ENCODE results near the gene PHC3.

Gene PHC3

GRCh38 chr3:170189398-170190256, 8.1 kb upstream of the PHC3 start:
- no peak for DNase-seq (ENCODE audit: low spot score)

DNA sequence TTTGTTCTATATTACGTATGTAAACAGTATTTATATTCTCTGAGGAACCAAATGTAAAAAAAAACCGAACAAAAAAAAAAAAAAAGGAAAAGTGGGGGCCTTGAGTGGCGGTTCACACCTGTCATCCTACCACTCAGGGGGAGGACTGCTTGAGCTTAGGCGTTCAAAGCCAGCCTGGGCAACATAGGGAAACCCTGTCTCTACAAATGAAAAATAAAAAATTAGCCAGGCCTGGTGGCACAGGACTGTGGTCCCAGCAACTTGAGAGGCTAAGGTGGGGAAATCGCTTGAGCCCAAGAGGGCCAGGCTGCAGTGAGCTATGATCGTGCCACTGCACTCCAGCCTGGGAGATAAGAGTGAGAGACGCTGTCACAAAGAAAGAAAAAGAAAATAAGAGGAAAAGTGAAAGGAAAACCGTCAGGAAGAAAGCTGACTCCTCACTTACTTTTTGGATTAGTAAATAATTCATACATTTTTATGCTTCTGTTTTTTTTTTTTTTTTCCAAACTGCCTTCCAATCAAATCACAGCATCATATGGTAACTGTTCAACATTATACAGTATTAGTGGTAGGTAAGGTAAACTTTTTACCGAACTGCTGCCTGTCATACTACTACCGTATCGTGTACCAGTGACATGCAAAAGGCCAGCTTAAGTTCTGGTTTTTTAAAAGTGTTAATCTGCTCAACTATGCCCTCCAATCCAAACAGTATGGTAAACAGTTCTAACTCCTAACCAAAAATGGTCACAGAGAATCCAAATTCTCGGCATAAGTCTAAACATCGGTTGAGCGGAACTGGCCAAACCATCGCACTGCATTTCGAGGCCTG, 1.2 kb downstream of the PHC3 start:
- no peak for DNase-seq (ENCODE audit: low spot score)

DNA sequence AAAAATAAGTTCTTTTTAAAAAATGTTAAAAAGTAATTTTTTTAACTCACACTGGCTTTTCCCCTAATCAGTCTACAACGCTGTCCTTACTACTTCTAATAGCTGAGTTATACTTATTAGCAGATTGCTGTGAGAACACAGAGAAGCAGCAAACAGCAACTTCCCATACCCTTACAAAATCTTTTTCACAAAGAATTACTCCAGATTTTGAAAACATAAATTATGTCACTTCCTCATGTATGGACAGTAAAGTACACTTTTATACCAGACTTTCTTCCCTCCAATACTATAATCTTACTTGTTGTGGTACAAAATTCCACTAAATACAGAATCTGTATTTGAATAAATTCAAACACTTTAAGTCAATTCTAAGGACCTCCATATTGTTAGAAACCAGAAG, 2.1 kb downstream of the PHC3 start:
- DNase-seq (ENCODE audit: low spot score): no peak

GRCh38 chr3:170178651-170179050, 2.9 kb downstream of the PHC3 start:
- no peak for DNase-seq (ENCODE audit: low spot score)

- DNase-seq (ENCODE audit: low spot score): no peak
Measured at GRCh38 chr3:170171563-170171962, 10.0 kb downstream of the PHC3 start.

GRCh38 chr3:170164717-170165116, 16.8 kb downstream of the PHC3 start:
- DNase-seq (ENCODE audit: low spot score): no peak

GRCh38 chr3:170163956-170164645, 17.4 kb downstream of the PHC3 start:
- DNase-seq (ENCODE audit: low spot score): no peak

GRCh38 chr3:170162630-170163029, 18.9 kb downstream of the PHC3 start:
- no peak for DNase-seq (ENCODE audit: low spot score)

- no peak for DNase-seq (ENCODE audit: low spot score)
Measured at GRCh38 chr3:170162052-170162451, 19.5 kb downstream of the PHC3 start.

- DNase-seq (ENCODE audit: low spot score): no peak
Measured at GRCh38 chr3:170159933-170160332, 21.6 kb downstream of the PHC3 start.

DNA sequence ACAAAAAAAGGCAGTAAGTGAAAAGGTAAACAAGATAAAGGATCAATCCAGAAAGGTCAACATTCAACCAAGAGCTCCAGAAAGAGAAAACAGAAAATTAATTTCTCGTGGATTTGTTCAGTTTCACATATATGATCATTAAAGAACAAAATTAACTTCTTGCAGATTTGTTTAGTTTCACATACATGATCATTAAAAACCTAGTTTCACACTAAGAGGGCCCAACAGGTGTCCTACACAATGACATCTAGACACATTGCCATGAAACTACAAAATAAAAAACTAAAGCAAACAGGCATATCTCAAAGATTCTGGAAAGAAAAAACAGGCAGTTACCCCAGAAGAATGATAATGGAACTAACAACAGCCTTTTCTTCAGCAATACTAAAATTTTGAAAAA, 22.1 kb downstream of the PHC3 start:
- DNase-seq (ENCODE audit: low spot score): no peak

DNA sequence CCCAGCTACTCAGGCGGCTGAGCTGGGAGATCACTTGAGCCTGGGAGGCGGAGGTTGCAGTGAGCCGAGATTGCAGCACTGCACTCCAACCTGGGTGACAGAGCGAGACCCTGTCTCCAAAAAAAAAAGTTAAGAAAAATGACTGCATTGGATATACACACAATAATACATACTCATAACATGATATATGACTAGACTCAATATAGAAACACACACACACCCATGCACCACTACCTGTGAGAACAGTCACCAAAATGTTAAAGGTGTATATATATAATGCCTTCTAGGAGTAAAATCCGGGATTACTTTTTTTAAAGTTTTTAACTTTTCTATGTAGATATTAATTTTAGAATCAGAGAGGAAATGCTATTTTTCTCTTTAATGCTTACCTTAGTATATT, 25.9 kb downstream of the PHC3 start:
- DNase-seq (ENCODE audit: low spot score): no peak

DNA sequence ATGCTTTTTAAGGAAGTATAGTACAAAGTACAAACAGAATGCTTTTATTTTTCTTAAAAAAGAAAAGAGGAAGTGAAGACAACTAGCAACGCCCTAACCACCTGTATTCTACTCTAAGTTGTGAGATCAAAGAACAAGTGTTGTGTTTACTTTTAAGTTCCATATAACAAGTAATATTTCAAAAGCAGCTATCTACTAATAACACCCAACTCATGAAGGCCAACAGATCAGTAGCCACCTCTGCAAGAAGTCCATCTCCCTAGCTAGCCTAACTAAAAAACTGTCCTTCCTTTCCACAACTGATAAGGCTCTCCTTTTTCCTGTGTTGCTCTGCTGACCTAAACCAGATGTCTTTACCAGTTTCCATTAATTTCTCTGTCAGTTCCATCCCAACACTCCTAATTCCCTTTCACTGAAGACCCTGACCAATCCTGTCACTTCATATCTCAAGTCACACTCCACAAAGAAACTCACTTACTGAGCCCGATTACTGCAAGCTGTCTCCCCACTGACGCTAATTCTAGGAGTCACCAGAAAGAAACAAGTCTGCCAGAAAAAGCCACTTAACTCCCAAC, 26.9 kb downstream of the PHC3 start:
- DNase-seq (ENCODE audit: low spot score): no peak

- DNase-seq (ENCODE audit: low spot score): no peak
Measured at GRCh38 chr3:170154084-170154483, 27.4 kb downstream of the PHC3 start.

DNA sequence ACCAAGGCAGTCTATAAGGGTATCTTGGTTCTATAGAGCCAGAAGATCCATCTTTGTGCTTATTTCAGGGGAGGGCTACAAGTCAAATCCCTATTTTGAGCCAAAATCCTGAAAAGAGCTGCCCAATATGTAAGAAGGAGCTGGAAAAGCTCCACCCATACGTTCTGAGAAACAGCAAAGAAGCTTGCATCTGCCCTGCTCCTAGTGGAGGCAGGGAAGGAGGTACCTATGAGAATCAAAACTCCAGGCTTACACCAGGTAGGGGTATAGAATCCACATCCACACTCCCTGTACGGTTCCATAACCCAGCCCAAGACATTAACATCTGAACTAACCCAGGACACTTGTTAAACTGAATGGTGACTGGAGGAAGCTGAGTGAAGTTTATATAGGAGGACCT, 30.0 kb downstream of the PHC3 start:
- DNase-seq (ENCODE audit: low spot score): no peak

GRCh38 chr3:170149016-170149415, 32.5 kb downstream of the PHC3 start:
- DNase-seq (ENCODE audit: low spot score): no peak

DNA sequence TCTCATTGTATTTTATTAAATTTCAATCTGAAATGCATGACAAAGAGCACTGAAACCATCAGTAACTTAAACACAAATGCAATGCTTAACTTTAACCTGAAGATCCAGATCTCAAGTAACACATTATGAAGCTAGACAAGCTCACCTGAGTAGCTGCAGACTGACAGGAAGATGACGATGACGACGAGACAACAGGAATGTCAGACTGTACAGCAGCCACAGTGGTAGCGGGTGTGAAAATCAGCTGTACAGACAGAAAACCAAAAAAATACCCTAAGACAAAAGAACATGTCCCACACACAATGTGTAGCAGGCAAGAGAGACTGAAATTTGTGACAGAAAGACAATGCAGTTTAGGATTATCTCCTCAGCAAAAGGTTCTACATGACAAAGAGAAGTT, 36.3 kb downstream of the PHC3 start:
- no peak for DNase-seq (ENCODE audit: low spot score)

DNA sequence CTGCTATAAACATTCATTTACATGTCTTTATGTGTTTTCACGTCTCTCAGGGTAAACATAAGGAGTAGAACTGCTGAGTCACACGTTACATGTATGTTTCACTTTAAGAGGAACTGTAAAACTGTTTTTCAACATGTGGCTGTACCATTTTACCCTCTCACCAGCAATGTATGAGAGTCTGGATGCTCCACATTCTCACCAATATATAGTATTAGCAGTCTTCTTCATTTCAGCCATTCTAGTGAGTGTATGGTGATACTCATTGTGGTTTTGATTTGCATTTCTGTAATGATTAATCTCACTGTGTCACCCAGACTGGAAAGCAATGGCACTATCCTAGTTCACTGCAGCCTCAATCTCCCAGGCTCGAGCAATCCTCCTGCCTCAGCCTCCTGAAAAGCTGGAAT, 37.1 kb downstream of the PHC3 start:
- no peak for DNase-seq (ENCODE audit: low spot score)

DNA sequence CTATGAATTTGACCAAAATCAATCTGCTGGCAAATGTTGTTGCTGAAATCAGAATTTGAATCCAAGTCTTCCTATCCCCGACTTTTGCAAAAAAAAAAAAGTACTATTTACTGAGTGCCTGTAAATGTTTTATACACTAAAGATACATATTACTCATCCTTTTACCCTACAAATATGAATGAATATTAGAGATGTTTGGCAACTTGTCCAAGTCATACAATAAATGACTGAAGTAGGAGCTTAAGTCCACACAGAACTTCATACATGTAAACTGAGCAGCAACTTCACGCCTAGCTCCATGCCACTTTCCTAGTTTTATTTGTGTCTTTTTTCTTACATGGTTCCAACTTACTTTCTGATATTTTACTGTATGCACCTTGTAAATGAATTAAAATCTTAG, 39.2 kb downstream of the PHC3 start:
- no peak for DNase-seq (ENCODE audit: low spot score)

- no peak for DNase-seq (ENCODE audit: low spot score)
Measured at GRCh38 chr3:170137986-170138385, 43.5 kb downstream of the PHC3 start.

- DNase-seq (ENCODE audit: low spot score): no peak
Measured at GRCh38 chr3:170132335-170132734, 49.2 kb downstream of the PHC3 start.

DNA sequence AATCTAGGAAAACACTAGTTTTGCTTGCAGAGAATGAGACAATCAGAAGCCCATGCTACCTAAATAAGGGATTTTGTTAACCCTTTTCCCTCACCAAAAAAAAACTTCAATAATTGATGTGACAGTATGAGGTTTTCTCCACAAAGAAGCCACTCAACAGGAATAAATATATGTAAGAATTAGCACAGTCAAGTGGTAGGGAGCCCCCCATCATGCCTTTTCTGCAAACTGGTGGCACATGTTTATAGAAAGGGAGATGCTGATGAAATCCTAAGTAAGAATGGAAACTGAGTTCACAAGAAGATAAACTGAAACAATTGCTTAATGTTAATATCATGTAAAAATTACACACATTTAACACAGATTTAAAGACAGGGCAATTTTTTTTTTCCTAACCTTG, 51.0 kb downstream of the PHC3 start:
- no peak for DNase-seq (ENCODE audit: low spot score)

All from D341Med (cell line).